Stimulated activated effector memory CD8-positive, alpha-beta T cell treated with anti-CD3 and anti-CD28 coated beads, Interleukin-12 subunit alpha, Interleukin-12 subunit beta, amount 100 ng/mL, for 72 hours (primary cell): ENCODE results near the gene FYB1.
A peak's percentile ranks its signal among the peaks of the same experiment; 100 is the strongest.
"Not testable (repeated sequence)": the region's sequence is repeated elsewhere in the genome, so short reads cannot be mapped to it uniquely, and the experiment has no call there.

ENCODE experiments used
- ATAC-seq: fragments of 150-1000 bp; cut with Tn5 transposase; 2 replicates; pipeline ENCODE4 v1.10.0; 2021
- DNase-seq, 2 donors: peaks; one replicate each; pipeline ENCODE4 v3.0.0; 2021 to 2022; ENCODE audit warnings: low spot score in 2 of 2
- H3K27ac Mint-ChIP-seq: one replicate; pipeline ENCODE4 v1.8.0; 2022; ENCODE audit warnings: mild to moderate bottlenecking, mixed read lengths
- H3K36me3 Mint-ChIP-seq: one replicate; pipeline ENCODE4 v1.8.0; 2022; ENCODE audit warnings: mild to moderate bottlenecking, mixed read lengths
- H3K4me1 Mint-ChIP-seq: one replicate; pipeline ENCODE4 v1.8.0; 2022; ENCODE audit warnings: mixed read lengths
- H3K4me3 Mint-ChIP-seq: one replicate; pipeline ENCODE4 v1.8.0; 2022; ENCODE audit warnings: mild to moderate bottlenecking, mixed read lengths
- H3K9me3 Mint-ChIP-seq: one replicate; pipeline ENCODE4 v1.8.0; 2022; ENCODE audit warnings: mixed read lengths

FYB1 gene

GRCh38 chr5:39189292-39189955 lies 29.9 kb downstream of the FYB1 start:
- Mint-ChIP-seq H3K27ac (peak overlapping the region; percentile 83), H3K4me1 (peaks cover 86% of the 10 kb centered on the region), H3K4me3 (peak overlapping the region; percentile 76), H3K9me3 (no peaks in the 10 kb centered on the region), H3K36me3 (no peaks in the 10 kb centered on the region)
- no peak for ATAC-seq
- no peak for DNase-seq

GRCh38 chr5:39187831-39188731 lies 31.3 kb downstream of the FYB1 start:
- ATAC-seq, result peak; percentile 72
- no peaks in the 10 kb centered on the region for H3K9me3 Mint-ChIP-seq
- no peaks in the 10 kb centered on the region for H3K36me3 Mint-ChIP-seq
- peak overlapping the region; percentile 83 for H3K27ac Mint-ChIP-seq
- DNase-seq, result no peak
- peak overlapping the region; percentile 76 for H3K4me3 Mint-ChIP-seq
- peaks cover 80% of the 10 kb centered on the region for H3K4me1 Mint-ChIP-seq

- no peaks in the 10 kb centered on the region for H3K9me3 Mint-ChIP-seq
- DNase-seq (no peak), ATAC-seq (peak; percentile 31)
- H3K4me1 Mint-ChIP-seq, result peaks cover 78% of the 10 kb centered on the region
- peak overlapping the region; percentile 76 for H3K4me3 Mint-ChIP-seq
- peak overlapping the region; percentile 83 for H3K27ac Mint-ChIP-seq
- no peaks in the 10 kb centered on the region for H3K36me3 Mint-ChIP-seq
Measured at GRCh38 chr5:39186722-39187539, 32.4 kb downstream of the FYB1 start.

GRCh38 chr5:39186289-39186688 lies 33.1 kb downstream of the FYB1 start:
- Mint-ChIP-seq H3K9me3 (no peaks in the 10 kb centered on the region), H3K36me3 (no peaks in the 10 kb centered on the region), H3K27ac (peak overlapping the region; percentile 83), H3K4me1 (peaks cover 79% of the 10 kb centered on the region), H3K4me3 (peak overlapping the region; percentile 76)
- no peak for DNase-seq
- no peak for ATAC-seq

GRCh38 chr5:39185761-39186160 lies 33.6 kb downstream of the FYB1 start:
- DNase-seq (no peak), ATAC-seq (no peak)
- H3K27ac Mint-ChIP-seq, result peak overlapping the region; percentile 83
- H3K4me1 Mint-ChIP-seq, result peaks cover 78% of the 10 kb centered on the region
- no peaks in the 10 kb centered on the region for H3K9me3 Mint-ChIP-seq
- H3K36me3 Mint-ChIP-seq, result no peaks in the 10 kb centered on the region
- peak overlapping the region; percentile 76 for H3K4me3 Mint-ChIP-seq

GRCh38 chr5:39179561-39179960 lies 39.8 kb downstream of the FYB1 start:
- peak overlapping the region; percentile 68 for H3K27ac Mint-ChIP-seq
- H3K4me1 Mint-ChIP-seq, result peaks cover 77% of the 10 kb centered on the region
- not testable (repeated sequence) for H3K9me3 Mint-ChIP-seq, DNase-seq, ATAC-seq
- peaks cover 24% of the 10 kb centered on the region for H3K36me3 Mint-ChIP-seq
- peak overlapping the region; percentile 56 for H3K4me3 Mint-ChIP-seq

- Mint-ChIP-seq H3K27ac (peak overlapping the region; percentile 68), H3K4me3 (peak overlapping the region; percentile 56), H3K36me3 (peaks cover 24% of the 10 kb centered on the region), H3K4me1 (peaks cover 84% of the 10 kb centered on the region), H3K9me3 (no peaks in the 10 kb centered on the region)
- DNase-seq, result no peak
- ATAC-seq, result no peak
Measured at GRCh38 chr5:39178861-39179260, 40.5 kb downstream of the FYB1 start.

- no peak for DNase-seq
- Mint-ChIP-seq H3K4me3 (peak overlapping the region; percentile 56), H3K4me1 (peaks cover 84% of the 10 kb centered on the region), H3K36me3 (peaks cover 24% of the 10 kb centered on the region), H3K27ac (peak overlapping the region; percentile 88), H3K9me3 (peaks cover 2% of the 10 kb centered on the region)
- peak; percentile 46 for ATAC-seq
Measured at GRCh38 chr5:39178171-39178570, 41.2 kb downstream of the FYB1 start.

- peaks cover 24% of the 10 kb centered on the region for H3K36me3 Mint-ChIP-seq
- peaks cover 6% of the 10 kb centered on the region for H3K9me3 Mint-ChIP-seq
- peak; percentile 20 for ATAC-seq
- H3K27ac Mint-ChIP-seq, result peak overlapping the region; percentile 88
- peak overlapping the region; percentile 56 for H3K4me3 Mint-ChIP-seq
- H3K4me1 Mint-ChIP-seq, result peaks cover 90% of the 10 kb centered on the region
- DNase-seq, result no peak
Measured at GRCh38 chr5:39177631-39177964, 41.8 kb downstream of the FYB1 start.

GRCh38 chr5:39176759-39177630 lies 42.4 kb downstream of the FYB1 start:
- peaks cover 24% of the 10 kb centered on the region for H3K36me3 Mint-ChIP-seq
- H3K27ac Mint-ChIP-seq, result peak overlapping the region; percentile 88
- H3K4me1 Mint-ChIP-seq, result peaks cover 87% of the 10 kb centered on the region
- DNase-seq (peak in 1 of 2 donors; percentile 77), ATAC-seq (peak; percentile 86)
- H3K9me3 Mint-ChIP-seq, result peaks cover 6% of the 10 kb centered on the region
- peak overlapping the region; percentile 56 for H3K4me3 Mint-ChIP-seq

- peak overlapping the region; percentile 56 for H3K4me3 Mint-ChIP-seq
- H3K9me3 Mint-ChIP-seq, result peaks cover 6% of the 10 kb centered on the region
- H3K36me3 Mint-ChIP-seq, result peaks cover 28% of the 10 kb centered on the region
- ATAC-seq (peak; percentile 90), DNase-seq (no peak)
- H3K27ac Mint-ChIP-seq, result peak overlapping the region; percentile 88
- peaks cover 87% of the 10 kb centered on the region for H3K4me1 Mint-ChIP-seq
Measured at GRCh38 chr5:39175273-39175955, 43.9 kb downstream of the FYB1 start.

GRCh38 chr5:39173069-39173468 lies 46.3 kb downstream of the FYB1 start:
- Mint-ChIP-seq H3K4me1 (peaks cover 75% of the 10 kb centered on the region), H3K9me3 (peaks cover 6% of the 10 kb centered on the region), H3K27ac (no peak overlapping the region), H3K4me3 (no peak overlapping the region), H3K36me3 (peaks cover 28% of the 10 kb centered on the region)
- DNase-seq, result no peak
- no peak for ATAC-seq

- ATAC-seq (no peak), DNase-seq (no peak)
- Mint-ChIP-seq H3K27ac (no peak overlapping the region), H3K4me3 (no peak overlapping the region), H3K9me3 (peaks cover 6% of the 10 kb centered on the region), H3K4me1 (peaks cover 75% of the 10 kb centered on the region), H3K36me3 (peaks cover 28% of the 10 kb centered on the region)
Measured at GRCh38 chr5:39172593-39172992, 46.8 kb downstream of the FYB1 start.

- DNase-seq (no peak), ATAC-seq (no peak)
- Mint-ChIP-seq H3K4me3 (no peak overlapping the region), H3K4me1 (peaks cover 77% of the 10 kb centered on the region), H3K36me3 (peaks cover 25% of the 10 kb centered on the region), H3K9me3 (peaks cover 6% of the 10 kb centered on the region), H3K27ac (peak overlapping the region; percentile 2)
Measured at GRCh38 chr5:39171647-39172046, 47.7 kb downstream of the FYB1 start.
